K562 (cell line): ENCODE data around the gene BLTP3A. TPM values are rescaled to one million over a fixed set of nuclear protein-coding genes. Genes with fewer than 3 reads are reported as not detected.
A peak's percentile ranks its signal among the peaks of the same experiment; 100 is the strongest.

Source experiments
- ATAC-seq: fragments of 200-7000 bp; cut with Tn5 transposase; 3 replicates; pipeline ENCODE4 v1.9.1; 2020; ENCODE audit warnings: moderate library complexity
- BruUV-seq: library from RNA; stranded (reverse); fragments of 400-500 nt; replicated peaks from 2 replicates; lab custom pipeline; 2021; lab: Mats Ljungman, UMichigan
- CTCF ChIA-PET: fragments of 300-600 bp; formaldehyde crosslinking; extraction: SDS; loops from one replicate; lab custom pipeline; 2021; ENCODE audit warnings: low intra/inter-chr PET ratio; lab: Yijun Ruan, JAX
- POLR2A ChIA-PET: fragments of 300-600, 350-650 bp; sonication (Branson Sonifier 250); formaldehyde crosslinking; extraction: SDS; loops from one replicate; lab custom pipeline; 2021; ENCODE audit warnings: antibody characterized with exemption, inconsistent platforms; lab: Yijun Ruan, JAX
- DNase-seq, 4 experiments: peaks; one replicate each; pipeline versions ENCODE4 v3.0.0 to v3.0.0-alpha.2; 2011 to 2018; ENCODE audit warnings: low spot score in 3 of 4, mixed read lengths in 3 of 4; ENCODE audit errors: extremely low read depth in 1 of 4
- FAIRE-seq: peaks from 2 replicates; lab custom pipeline; 2011; peaks lifted over from hg19 to GRCh38; lab: Jason Lieb, UNC
- H2AFZ ChIP-seq: 2 replicates; pipeline ENCODE4 v1.6.0; 2011; ENCODE audit warnings: low read depth, low read length, control low read depth, inconsistent platforms
- H3K27ac ChIP-seq: fragments of 200-600 bp; 3 replicates; pipeline ENCODE4 v1.8.0; 2011; ENCODE audit warnings: low read depth, mild to moderate bottlenecking, control low read depth, inconsistent platforms, low read length, moderate library complexity, mixed read lengths; ENCODE audit errors: extremely low read depth
- H3K27me3 ChIP-seq, 2 experiments: fragments of 300-600 bp in 1 of 2; 2 replicates in 1 of 2; 3 replicates in 1 of 2; pipeline versions ENCODE4 v1.6.0 to v1.8.0; 2011; ENCODE audit warnings: inconsistent platforms in 2 of 2, low read length in 2 of 2, mild to moderate bottlenecking in 1 of 2, mixed read lengths in 1 of 2, moderate library complexity in 1 of 2; ENCODE audit not compliant: control insufficient read depth in 2 of 2, insufficient read depth in 2 of 2
- H3K36me3 ChIP-seq: fragments of 300-600 bp; 3 replicates; pipeline ENCODE4 v1.8.0; 2011; ENCODE audit warnings: mild to moderate bottlenecking, low read length, inconsistent platforms; ENCODE audit not compliant: control insufficient read depth, insufficient read depth
- H3K4me1 ChIP-seq, 2 experiments: fragments of 200-600 bp in 1 of 2; replicated peaks in 1 of 2; 2 replicates in 1 of 2; 3 replicates in 1 of 2; pipeline versions ENCODE4 v1.5.1 to v1.8.0; 2011; ENCODE audit warnings: inconsistent platforms in 2 of 2, low read length in 2 of 2, mild to moderate bottlenecking in 1 of 2, mixed read lengths in 1 of 2, moderate library complexity in 1 of 2; ENCODE audit not compliant: control insufficient read depth in 2 of 2, insufficient read depth in 2 of 2
- H3K4me2 ChIP-seq: 2 replicates; pipeline ENCODE4 v1.6.1; 2011; ENCODE audit warnings: low read length, control low read depth, inconsistent platforms, mixed read lengths; ENCODE audit not compliant: insufficient read depth
- H3K4me3 ChIP-seq: fragments of 200-600 bp; sonication (generic), shearing (Covaris generic); 2 replicates; pipeline ENCODE4 v1.5.1; 2016; ENCODE audit warnings: control low read depth, inconsistent platforms
- H3K79me2 ChIP-seq: fragments of 200-600 bp; 3 replicates; pipeline ENCODE4 v1.8.0; 2011; ENCODE audit warnings: low read length, inconsistent platforms; ENCODE audit not compliant: control insufficient read depth, insufficient read depth
- H3K9ac ChIP-seq, 2 experiments: 2 replicates each; pipeline versions ENCODE4 v1.6.0 to v1.6.1; 2011; ENCODE audit warnings: low read depth in 2 of 2, low read length in 2 of 2, control low read depth in 1 of 2, inconsistent platforms in 1 of 2, mild to moderate bottlenecking in 1 of 2, mixed read lengths in 1 of 2; ENCODE audit not compliant: insufficient read depth in 1 of 2
- H3K9me1 ChIP-seq: one replicate; pipeline ENCODE4 v1.6.0; 2011; ENCODE audit warnings: inconsistent platforms, mild to moderate bottlenecking, low read length, moderate library complexity; ENCODE audit not compliant: control insufficient read depth, insufficient read depth
- H3K9me3 ChIP-seq: replicated peaks from 2 replicates; pipeline ENCODE4 v1.5.1; 2011; ENCODE audit warnings: low read depth, low read length, inconsistent platforms; ENCODE audit not compliant: control insufficient read depth, insufficient read depth
- H4K20me1 ChIP-seq: replicated peaks from 2 replicates; pipeline ENCODE4 v1.6.1; 2011; ENCODE audit warnings: low read length, inconsistent platforms, mixed read lengths; ENCODE audit not compliant: control insufficient read depth, insufficient read depth
- C11orf30 ChIP-seq: fragments of 450-650 bp; IDR thresholded peaks from 2 replicates; pipeline ENCODE4 v1.6.1; 2016; ENCODE audit warnings: low read depth, mild to moderate bottlenecking
- MAFF ChIP-seq: IDR thresholded peaks from 2 replicates; pipeline ENCODE4 v1.6.1; 2012; ENCODE audit warnings: low read length, improper control_type of control experiment
- ZBTB9 ChIP-seq: fragments of 450-650 bp; formaldehyde crosslinking; IDR thresholded peaks from 2 replicates; pipeline ENCODE4 v1.4.0; 2020; ENCODE audit warnings: mild to moderate bottlenecking, moderate library complexity
- ZNF316 ChIP-seq: fragments of 450-650 bp; IDR thresholded peaks from 2 replicates; pipeline ENCODE4 v1.6.1; 2016
- WGBS: fragments of 100-300 bp; shearing (Covaris generic); methylation state at CpG from one replicate; pipeline ENCODE4 v1.1.6; 2016; ENCODE audit warnings: low coverage, mixed read lengths; ENCODE audit not compliant: insufficient coverage; ENCODE audit errors: missing lambda C conversion rate; 5-methylcytosine and 5-hydroxymethylcytosine counted together
- in situ Hi-C: fragments of 300-500 bp; cut with MboI; formaldehyde crosslinking; loops from 4 replicates; pipeline ENCODE4 v1.15.0; 2018; ENCODE audit warnings: inconsistent platforms, mixed read lengths
- intact Hi-C: fragments of 100-400 bp; cut with micrococcal nuclease; formaldehyde crosslinking; loops from 2 replicates; pipeline ENCODE4 v1.14.2; 2022
- polyA plus RNA-seq, 8 experiments: library from polyadenylated mRNA; depleted of rRNA in 4 of 8; stranded (reverse) in 5 of 8; unstranded in 3 of 8; fragments of >200 nt; fragmentation: Nextera tagmentation in 2 of 8; fragmentation: Illumina TruSeq in 1 of 8; extraction: Ambion mirVana in 2 of 8; extraction: Trizol in 1 of 8; gene quantifications; 2 replicates each; pipeline versions ENCODE4 v1.2.1 to v1.2.3, GENCODE V29; 2011 to 2014; ENCODE audit warnings: inconsistent platforms in 1 of 8, missing spikeins in 1 of 8
- total RNA-seq, 7 experiments: library from RNA; depleted of rRNA in 6 of 7; stranded (reverse); fragments of >200 nt in 6 of 7; fragmentation: Illumina TruSeq in 2 of 7; extraction: Trizol in 2 of 7; gene quantifications; 2 replicates each; pipeline versions ENCODE4 v1.2.1 to v1.2.3, GENCODE V29; 2011 to 2021; ENCODE audit warnings: low replicate concordance in 1 of 7

BLTP3A gene
- total and polyA plus RNA-seq, 9 of the 15 experiments (the other 6 are each of a cell fraction or from before 2014, with no cell fraction given) = 7.5 to 34.6 (median 15.5) TPM

- Histone ChIP-seq H3K27ac (no peak overlapping the region), H3K9ac (no peak overlapping the region), H3K4me3 (no peak overlapping the region), H3K79me2 (0 out of 3 replicates have a peak, but pooled peaks cover 3% of the 10 kb centered on the region), H3K9me3 (0 out of 2 replicates have a peak, but pooled peaks cover 2% of the 10 kb centered on the region), H4K20me1 (no peaks in the 10 kb centered on the region)
- ATAC-seq = no peak
- intact Hi-C loops = no loop called here
- in situ Hi-C loops = no loop called here
- TF ChIP-seq ZNF316 (peak; percentile 46; the same call in 1 of the 2 replicates), MAFF (peak; percentile 32; the same call in 1 of the 2 replicates), C11orf30 (peak; percentile 40; the same call in 1 of the 2 replicates), ZBTB9 (CRISPR knock-in tag) (no peak)
- TF ChIP-seq, all 486 proteins: peak for 3
- DNase-seq (no peak), FAIRE-seq (no peak)
- ChIA-PET CTCF (no interaction called here), POLR2A (interaction anchor here (0.6 to 1.4 kb wide), 6 partner anchors 11 to 157 kb away, joined by 3 to 4 read pairs (median 3); partner anchors contain the start of genes BLTP3A, ILRUN and SNRPC)
- no TSS peak for BruUV-seq
- no peaks in the 10 kb centered on the region; a peak in 1 of 5 replicates for H3K4me1 ChIP-seq
- peaks cover 66% of the 10 kb centered on the region for H3K36me3 ChIP-seq
- WGBS = 93% methylated on average over 4 of the region's 4 CpGs
- H3K9me1 ChIP-seq = no peaks in the 10 kb centered on the region
- H3K4me2 ChIP-seq = no peak overlapping the region
- no peaks in the 10 kb centered on the region for H3K27me3 ChIP-seq
- H2AFZ ChIP-seq = no peak overlapping the region
These were observed 18.0 kb upstream of the BLTP3A start for GRCh38 chr6:34773916-34774315.
